ENCODE data around the gene SPRY4. TPM values are rescaled to one million over a fixed set of nuclear protein-coding genes. Genes with fewer than 3 reads are reported as not detected.
A peak's percentile ranks its signal among the peaks of the same experiment; 100 is the strongest.

SPRY4 gene
- total and polyA plus RNA-seq, 12 donors: 5.0 to 13.7 (median 9.5) TPM

DNA sequence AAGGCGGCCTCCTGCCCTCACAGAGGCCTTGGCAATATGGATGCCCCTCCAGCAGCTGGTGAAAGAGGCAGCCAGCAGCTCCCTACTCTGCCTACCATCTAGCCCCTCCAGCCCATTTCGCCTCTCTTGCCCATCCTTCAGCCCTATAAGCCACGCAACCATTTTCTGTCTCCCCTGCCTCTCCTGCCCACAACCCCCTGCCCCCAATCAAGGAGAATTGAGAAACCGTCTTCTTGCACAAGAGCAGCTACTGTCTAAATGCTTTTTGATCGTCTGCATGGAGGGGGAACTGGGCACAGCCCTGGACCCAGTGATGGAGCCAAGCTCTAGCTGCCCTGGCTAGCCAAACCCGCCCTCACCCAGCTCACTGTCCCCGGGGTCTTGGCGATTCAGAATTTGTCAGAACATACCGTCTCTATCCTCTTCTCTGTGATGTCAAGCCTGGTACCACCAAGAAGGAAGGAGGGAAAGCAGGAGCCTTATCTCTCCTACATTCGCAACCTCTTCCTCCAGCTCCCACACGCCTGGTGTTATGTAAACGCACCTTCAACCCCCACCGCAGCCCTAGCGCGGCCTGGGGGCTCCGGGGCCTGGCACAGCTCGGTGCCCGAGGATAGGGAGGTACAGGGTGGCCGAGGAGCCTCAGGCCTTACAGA, 1.2 kb downstream of the SPRY4 start:
- Histone ChIP-seq H3K9me3 (no peaks in the 10 kb centered on the region), H3K27ac (peak overlapping the region; percentile 88 to 97 (median 92)), H3K36me3 (peaks cover 0 to 10% (median 0%) of the 10 kb centered on the region in 9 donors), H3K27me3 (peaks cover 0 to 76% (median 0%) of the 10 kb centered on the region in 7 donors), H3K4me1 (peaks cover 13 to 88% (median 71%) of the 10 kb centered on the region in 9 donors), H3K4me3 (peak overlapping the region; percentile 63 to 99 (median 79))
- 34 to 37% methylated on average over 19 of the region's 19 CpGs for WGBS, 2 donors
- DNase-seq (no peak), ATAC-seq (peak in 1 of 8 donors; percentile 1)
- TF ChIP-seq CTCF (IDR thresholded peaks at IDR 0.05): no peak
- intact Hi-C loops (cut with DNase I): loop anchor here in 8 of 10 donors (2.0 to 10.0 kb wide), 7 partner anchors 33 to 224 kb away; no protein-coding TSS in a partner anchor

DNA sequence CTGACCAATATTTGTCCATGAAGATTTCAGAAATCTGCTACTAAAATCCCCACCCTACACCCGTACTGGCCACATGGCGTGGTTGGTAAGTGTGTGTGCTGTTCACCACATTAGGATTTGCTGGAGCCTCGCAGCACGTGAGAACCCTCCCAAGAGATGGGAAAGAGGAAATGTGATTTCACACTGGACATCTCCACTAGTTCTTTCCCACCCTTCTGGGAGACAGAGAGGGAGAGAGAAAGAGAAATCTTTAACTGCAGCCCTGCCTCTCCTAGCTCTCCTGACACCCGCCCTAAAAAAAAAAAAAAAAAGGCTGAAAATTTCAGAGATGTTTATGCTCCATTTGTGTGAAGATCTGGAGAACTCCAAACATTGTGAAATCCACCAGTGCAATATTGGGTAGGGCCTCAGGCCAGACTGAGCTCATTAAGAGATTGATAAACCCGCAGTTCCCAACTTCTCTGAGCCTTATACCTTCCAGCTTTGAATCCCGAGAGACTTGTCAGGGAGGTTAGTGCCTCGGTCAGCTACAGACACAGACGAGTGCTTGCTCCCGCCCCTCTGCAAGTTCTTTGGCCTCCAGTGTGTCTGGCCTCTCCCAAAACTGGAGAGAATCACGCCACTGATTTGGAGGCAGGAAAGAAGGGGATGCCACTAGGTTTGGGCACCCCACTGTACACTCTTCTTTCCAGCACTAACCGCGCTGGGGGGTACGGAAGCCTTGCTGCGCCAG, 1.9 kb downstream of the SPRY4 start:
- TF ChIP-seq CTCF (IDR thresholded peaks at IDR 0.05): no peak
- H3K27me3 ChIP-seq: peaks cover 0 to 73% (median 0%) of the 10 kb centered on the region in 7 donors
- no peak for DNase-seq

GRCh38 chr5:142322403-142322746, 2.4 kb downstream of the SPRY4 start:
- Histone ChIP-seq H3K4me1 (peaks cover 18 to 92% (median 75%) of the 10 kb centered on the region in 9 donors), H3K9me3 (no peaks in the 10 kb centered on the region), H3K27ac (peak overlapping the region; percentile 88 to 97 (median 92)), H3K4me3 (peak overlapping the region; percentile 63 to 99 (median 79)), H3K27me3 (peaks cover 0 to 67% (median 0%) of the 10 kb centered on the region in 7 donors), H3K36me3 (peaks cover 0 to 11% (median 0%) of the 10 kb centered on the region in 9 donors)
- ATAC-seq (no peak), DNase-seq (no peak)
- no peak for TF ChIP-seq CTCF (IDR thresholded peaks at IDR 0.05)
- intact Hi-C loops (cut with DNase I): loop anchor here in 7 of 10 donors (5.0 to 10.0 kb wide), 5 partner anchors 35 to 225 kb away; no protein-coding TSS in a partner anchor
- WGBS, 2 donors: 72 to 75% methylated on average over 5 of the region's 5 CpGs

More for the DNA sequence above, 1.9 kb downstream of the SPRY4 start:
- peak in 3 of 8 donors; percentile 1 to 4 (median 2) for ATAC-seq
- Histone ChIP-seq H3K4me1 (peaks cover 13 to 92% (median 75%) of the 10 kb centered on the region in 9 donors), H3K4me3 (peak overlapping the region; percentile 63 to 99 (median 79)), H3K9me3 (no peaks in the 10 kb centered on the region), H3K27ac (peak overlapping the region; percentile 88 to 97 (median 92)), H3K36me3 (peaks cover 0 to 11% (median 0%) of the 10 kb centered on the region in 9 donors)
- intact Hi-C loops (cut with DNase I): loop anchor here in 7 of 10 donors (5.0 to 10.0 kb wide), 5 partner anchors 34 to 224 kb away; no protein-coding TSS in a partner anchor
- WGBS, 2 donors: 37 to 53% methylated on average over 15 of the region's 15 CpGs

All from heart right ventricle (tissue), 16 donors.